ENCODE results near the gene MAML3.

MAML3 gene

GRCh38 chr4:139853309-139853708 is 300.7 kb downstream of the MAML3 start:
- H3K27ac ChIP-seq, result no peak overlapping the region
- no peaks in the 10 kb centered on the region for H3K27me3 ChIP-seq
- H3K4me1 ChIP-seq, result no peaks in the 10 kb centered on the region
- no peak for DNase-seq
- H3K36me3 ChIP-seq, result no peaks in the 10 kb centered on the region
- no peaks in the 10 kb centered on the region for H3K9me3 ChIP-seq
- TF ChIP-seq CTCF (IDR thresholded peaks at IDR 0.05), result no peak
- intact Hi-C loops (cut with DNase I; ENCODE audit: low total_unique reads), result no loop called here
- no peak overlapping the region for H3K4me3 ChIP-seq

DNA sequence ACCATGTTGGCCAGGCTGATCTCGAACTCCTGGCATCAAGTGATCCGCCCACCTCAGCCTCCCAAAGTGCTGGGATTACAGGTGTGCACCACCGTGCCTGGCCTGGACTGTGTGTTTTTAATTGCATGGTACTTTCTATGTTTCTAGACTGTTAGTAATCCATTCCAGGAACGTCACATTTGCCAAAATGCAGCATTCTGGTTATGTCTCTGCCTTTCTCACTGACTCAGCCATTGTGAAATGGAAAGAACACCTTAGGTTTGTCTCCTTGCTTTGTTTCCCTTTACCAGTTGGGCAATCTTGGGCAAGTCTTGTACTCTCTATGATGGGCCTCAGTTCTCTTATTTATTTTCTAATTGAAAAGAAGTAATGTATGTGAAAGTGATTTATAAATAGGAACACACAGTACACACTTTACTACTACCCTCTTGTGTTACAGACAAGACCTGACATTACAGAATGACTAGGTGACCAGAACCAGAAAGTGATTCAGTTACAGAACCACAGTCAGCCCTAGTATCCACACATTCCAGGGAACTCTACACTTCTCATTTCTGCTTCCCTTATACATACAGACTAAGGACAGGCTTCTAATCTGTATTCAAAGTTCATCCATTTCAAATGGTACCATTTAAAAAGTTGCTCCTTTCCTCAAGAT is 301.2 kb downstream of the MAML3 start:
- DNase-seq, result no peak
- no peaks in the 10 kb centered on the region for H3K4me1 ChIP-seq
- no peaks in the 10 kb centered on the region for H3K27me3 ChIP-seq
- no peak overlapping the region for H3K4me3 ChIP-seq
- H3K27ac ChIP-seq, result no peak overlapping the region
- intact Hi-C loops (cut with DNase I; ENCODE audit: low total_unique reads), result no loop called here
- TF ChIP-seq CTCF (IDR thresholded peaks at IDR 0.05), result no peak
- H3K36me3 ChIP-seq, result no peaks in the 10 kb centered on the region
- no peaks in the 10 kb centered on the region for H3K9me3 ChIP-seq

DNA sequence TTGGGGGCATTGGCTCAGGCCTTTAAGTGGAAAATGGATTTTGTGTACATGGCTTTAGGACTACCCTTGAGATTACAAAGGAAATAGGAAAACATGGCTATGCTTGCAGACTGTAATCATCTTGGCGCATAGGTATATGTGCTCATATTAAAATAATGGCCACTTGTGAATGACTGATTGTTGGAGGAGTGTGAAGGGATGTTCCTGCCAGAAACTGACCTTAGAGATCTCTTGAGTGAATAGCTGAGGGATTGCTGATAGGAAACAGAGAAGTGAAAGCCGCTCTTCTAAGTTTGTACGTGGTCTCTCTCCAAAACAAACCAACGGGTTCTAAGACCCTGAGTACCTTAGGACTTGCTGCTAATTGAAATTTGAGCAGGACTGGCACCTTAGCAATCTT is 302.3 kb downstream of the MAML3 start:
- intact Hi-C loops (cut with DNase I; ENCODE audit: low total_unique reads), result no loop called here
- no peak for DNase-seq
- Histone ChIP-seq H3K27ac (no peak overlapping the region), H3K9me3 (no peaks in the 10 kb centered on the region), H3K4me1 (no peaks in the 10 kb centered on the region), H3K36me3 (no peaks in the 10 kb centered on the region), H3K27me3 (no peaks in the 10 kb centered on the region), H3K4me3 (no peak overlapping the region)
- no peak for TF ChIP-seq CTCF (IDR thresholded peaks at IDR 0.05)

- Histone ChIP-seq H3K27me3 (no peaks in the 10 kb centered on the region), H3K36me3 (no peaks in the 10 kb centered on the region), H3K4me3 (no peak overlapping the region), H3K27ac (no peak overlapping the region), H3K9me3 (no peaks in the 10 kb centered on the region), H3K4me1 (no peaks in the 10 kb centered on the region)
- DNase-seq, result no peak
- no peak for TF ChIP-seq CTCF (IDR thresholded peaks at IDR 0.05)
- intact Hi-C loops (cut with DNase I; ENCODE audit: low total_unique reads), result no loop called here
These were observed 302.9 kb downstream of the MAML3 start for GRCh38 chr4:139851133-139851532.

DNA sequence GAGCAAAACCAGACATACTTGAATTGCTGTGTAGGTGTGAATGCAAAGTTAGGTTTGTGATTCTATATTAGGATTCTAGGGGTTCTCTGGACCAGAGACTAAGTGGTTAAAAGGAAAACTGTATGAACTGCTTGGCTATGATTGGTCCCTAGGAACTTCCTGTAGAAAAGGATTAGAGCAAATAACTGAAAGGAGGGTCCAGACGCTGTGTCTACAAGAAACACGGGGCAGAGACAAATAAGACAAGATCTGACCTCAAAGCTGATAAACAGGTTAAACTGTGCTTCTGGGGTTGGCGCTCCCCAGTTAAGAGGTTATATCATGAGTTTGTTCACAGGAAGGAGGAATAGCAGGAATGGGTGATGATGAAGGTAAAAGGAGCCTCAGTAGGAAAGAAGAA is 304.8 kb downstream of the MAML3 start:
- no peak for TF ChIP-seq CTCF (IDR thresholded peaks at IDR 0.05)
- H3K27me3 ChIP-seq, result no peaks in the 10 kb centered on the region
- no peaks in the 10 kb centered on the region for H3K4me1 ChIP-seq
- intact Hi-C loops (cut with DNase I; ENCODE audit: low total_unique reads), result no loop called here
- no peaks in the 10 kb centered on the region for H3K36me3 ChIP-seq
- no peak overlapping the region for H3K4me3 ChIP-seq
- H3K27ac ChIP-seq, result no peak overlapping the region
- DNase-seq, result no peak
- no peaks in the 10 kb centered on the region for H3K9me3 ChIP-seq

GRCh38 chr4:139848028-139848427 is 306.0 kb downstream of the MAML3 start:
- Histone ChIP-seq H3K27me3 (no peaks in the 10 kb centered on the region), H3K4me1 (no peaks in the 10 kb centered on the region), H3K27ac (no peak overlapping the region), H3K9me3 (no peaks in the 10 kb centered on the region), H3K36me3 (no peaks in the 10 kb centered on the region), H3K4me3 (no peak overlapping the region)
- intact Hi-C loops (cut with DNase I; ENCODE audit: low total_unique reads), result no loop called here
- TF ChIP-seq CTCF (IDR thresholded peaks at IDR 0.05), result no peak
- DNase-seq, result no peak

Data from tibial artery (tissue), 4 donors.